Gastrocnemius medialis (tissue), 4 donors: ENCODE measurements around the gene OR2J1. TPM values are rescaled to one million over a fixed set of nuclear protein-coding genes. Genes with fewer than 3 reads are reported as not detected.
"Not testable (repeated sequence)": the region's sequence is repeated elsewhere in the genome, so short reads cannot be mapped to it uniquely, and the experiment has no call there.

Experiments
- ATAC-seq, 2 donors: fragments of 150-250 bp; one replicate each; pipeline ENCODE4 v1.9.1; 2016
- DNase-seq, 2 donors: peaks; one replicate each; pipeline ENCODE4 v3.0.0-alpha.2; 2019
- H3K27ac ChIP-seq, 4 donors: fragments of 200-600 bp; sonication (generic); 1 replicate in 1 of 4; 2 replicates in 3 of 4; pipeline ENCODE4 v1.5.1; 2016 to 2018; ENCODE audit warnings: mild to moderate bottlenecking in 2 of 4, moderate library complexity in 1 of 4
- H3K27me3 ChIP-seq, 3 donors: fragments of 200-600 bp; sonication (generic) in 2 of 3; 1 replicate in 1 of 3; 2 replicates in 2 of 3; pipeline versions ENCODE4 v1.5.1 to v1.6.0; 2016 to 2019; ENCODE audit warnings: mild to moderate bottlenecking in 1 of 3, moderate library complexity in 1 of 3
- H3K36me3 ChIP-seq, 2 donors: fragments of 200-600 bp; sonication (generic) in 1 of 2; one replicate each; pipeline ENCODE4 v1.5.1; 2017 to 2018
- H3K4me1 ChIP-seq, 2 donors: fragments of 200-600 bp; sonication (generic) in 1 of 2; one replicate each; pipeline ENCODE4 v1.5.1; 2016 to 2017; ENCODE audit warnings: mild to moderate bottlenecking in 2 of 2
- H3K4me3 ChIP-seq, 4 donors: fragments of 200-600 bp; sonication (generic) in 3 of 4; 1 replicate in 1 of 4; 2 replicates in 3 of 4; pipeline ENCODE4 v1.5.1; 2016 to 2019; ENCODE audit warnings: mild to moderate bottlenecking in 2 of 4
- H3K9me3 ChIP-seq, 3 donors: fragments of 200-600 bp; sonication (generic) in 2 of 3; 1 replicate in 1 of 3; 2 replicates in 2 of 3; pipeline ENCODE4 v1.5.1; 2016 to 2019
- POLR2A ChIP-seq, 2 donors: fragments of 450-650 bp; IDR thresholded peaks; one replicate each; pipeline ENCODE4 v1.6.1; 2017; ENCODE audit warnings: antibody characterized with exemption in 2 of 2, mild to moderate bottlenecking in 2 of 2, moderate library complexity in 2 of 2
- in situ Hi-C, 4 donors: fragments of 200-750 bp; cut with MboI; loops; one replicate each; pipeline versions ENCODE4 v1.15.0 to v1.8.0; 2017; ENCODE audit warnings: low sequenced_read_pairs in 4 of 4
- intact Hi-C: fragments of 100-400 bp; cut with DNase I; formaldehyde crosslinking; loops from one replicate; pipeline ENCODE4 v1.15.1; 2023; ENCODE audit warnings: low total_unique reads
- total RNA-seq, 4 donors: library from RNA; depleted of rRNA; stranded (reverse); fragments of >200 nt; gene quantifications; one replicate each; pipeline versions ENCODE4 v1.1.0 to v1.2.3, GENCODE V29; 2016
- TF ChIP-seq, protein P1 (sequence below), 5 experiments: fragments of 450-650 bp in 3 of 5; fragments of 200-600 bp in 2 of 5; sonication (generic) in 2 of 5; IDR thresholded peaks in 4 of 5; conservative IDR thresholded peaks in 1 of 5; 1 replicate in 4 of 5; 2 replicates in 1 of 5; pipeline ENCODE4 v1.5.1; 2016 to 2019; ENCODE audit warnings: antibody characterized with exemption in 5 of 5, mild to moderate bottlenecking in 3 of 5, moderate library complexity in 3 of 5

Gene OR2J1
- total RNA-seq, 4 donors from 2014 or later: not detected

DNA sequence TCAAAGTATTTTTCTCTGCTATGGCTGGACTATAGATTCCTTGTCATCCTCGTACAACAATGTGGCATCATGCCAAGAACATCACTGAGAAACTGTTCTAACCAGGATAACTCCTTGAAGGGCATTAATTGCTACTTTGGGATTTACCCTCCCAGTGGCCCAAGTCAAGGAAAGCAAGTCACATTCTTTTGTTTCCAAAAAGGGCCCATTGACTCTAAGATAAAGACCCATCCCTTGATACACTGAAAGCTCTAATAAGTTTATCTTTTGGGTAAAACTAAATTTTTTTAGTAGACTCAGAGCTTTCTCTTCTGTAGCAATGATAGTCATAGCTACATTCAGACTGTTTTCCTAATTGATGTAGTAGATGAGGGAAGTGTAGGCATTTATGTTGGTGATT lies 8.5 kb downstream of the OR2J1 start, which contains the start of gene OR2J3:
Gene OR2J3 (plus strand): TSS at position 301 of the 400 bp plus-strand sequence. CDS start 3,833 bp downstream, outside the sequence.
- ATAC-seq (no peak), DNase-seq (no peak)
- TF ChIP-seq, protein P1, sequence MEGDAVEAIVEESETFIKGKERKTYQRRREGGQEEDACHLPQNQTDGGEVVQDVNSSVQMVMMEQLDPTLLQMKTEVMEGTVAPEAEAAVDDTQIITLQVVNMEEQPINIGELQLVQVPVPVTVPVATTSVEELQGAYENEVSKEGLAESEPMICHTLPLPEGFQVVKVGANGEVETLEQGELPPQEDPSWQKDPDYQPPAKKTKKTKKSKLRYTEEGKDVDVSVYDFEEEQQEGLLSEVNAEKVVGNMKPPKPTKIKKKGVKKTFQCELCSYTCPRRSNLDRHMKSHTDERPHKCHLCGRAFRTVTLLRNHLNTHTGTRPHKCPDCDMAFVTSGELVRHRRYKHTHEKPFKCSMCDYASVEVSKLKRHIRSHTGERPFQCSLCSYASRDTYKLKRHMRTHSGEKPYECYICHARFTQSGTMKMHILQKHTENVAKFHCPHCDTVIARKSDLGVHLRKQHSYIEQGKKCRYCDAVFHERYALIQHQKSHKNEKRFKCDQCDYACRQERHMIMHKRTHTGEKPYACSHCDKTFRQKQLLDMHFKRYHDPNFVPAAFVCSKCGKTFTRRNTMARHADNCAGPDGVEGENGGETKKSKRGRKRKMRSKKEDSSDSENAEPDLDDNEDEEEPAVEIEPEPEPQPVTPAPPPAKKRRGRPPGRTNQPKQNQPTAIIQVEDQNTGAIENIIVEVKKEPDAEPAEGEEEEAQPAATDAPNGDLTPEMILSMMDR (IDR thresholded peaks at IDR 0.05 in 4 of 5, conservative IDR thresholded peaks at IDR 0.05 in 1 of 5): no peak
- TF ChIP-seq POLR2A (IDR thresholded peaks at IDR 0.05): no peak
- Histone ChIP-seq H3K27me3 (no peaks in the 10 kb centered on the region), H3K27ac (no peak within 1 kb of the TSS), H3K4me3 (no peak within 1 kb of the TSS), H3K4me1 (no peaks in the 10 kb centered on the region), H3K9me3 (no peaks in the 10 kb centered on the region), H3K36me3 (no peaks in the 10 kb centered on the region)
- in situ Hi-C loops: no loop called here
- intact Hi-C loops: no loop called here

DNA sequence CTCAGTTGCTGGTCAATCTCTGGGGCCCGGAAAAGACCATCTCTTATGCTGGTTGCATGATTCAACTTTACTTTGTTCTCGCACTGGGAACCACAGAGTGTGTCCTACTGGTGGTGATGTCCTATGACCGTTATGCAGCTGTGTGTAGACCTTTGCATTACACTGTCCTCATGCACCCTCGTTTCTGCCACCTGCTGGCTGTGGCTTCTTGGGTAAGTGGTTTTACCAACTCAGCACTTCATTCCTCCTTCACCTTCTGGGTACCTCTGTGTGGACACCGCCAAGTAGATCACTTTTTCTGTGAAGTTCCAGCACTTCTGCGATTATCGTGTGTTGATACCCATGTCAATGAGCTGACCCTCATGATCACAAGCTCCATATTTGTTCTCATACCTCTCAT lies 12.8 kb downstream of the OR2J1 start:
- intact Hi-C loops (no loop called here), in situ Hi-C loops (no loop called here)
- no peak overlapping the region for H3K4me3 ChIP-seq
- H3K4me1 ChIP-seq: no peaks in the 10 kb centered on the region
- no peaks in the 10 kb centered on the region for H3K9me3 ChIP-seq
- no peaks in the 10 kb centered on the region for H3K36me3 ChIP-seq
- H3K27ac ChIP-seq: no peak overlapping the region
- H3K27me3 ChIP-seq: no peaks in the 10 kb centered on the region
- no peak for ATAC-seq
- DNase-seq: no peak
- TF ChIP-seq POLR2A (IDR thresholded peaks at IDR 0.05): no peak
- TF ChIP-seq, protein P1 (IDR thresholded peaks at IDR 0.05 in 4 of 5, conservative IDR thresholded peaks at IDR 0.05 in 1 of 5): no peak

DNA sequence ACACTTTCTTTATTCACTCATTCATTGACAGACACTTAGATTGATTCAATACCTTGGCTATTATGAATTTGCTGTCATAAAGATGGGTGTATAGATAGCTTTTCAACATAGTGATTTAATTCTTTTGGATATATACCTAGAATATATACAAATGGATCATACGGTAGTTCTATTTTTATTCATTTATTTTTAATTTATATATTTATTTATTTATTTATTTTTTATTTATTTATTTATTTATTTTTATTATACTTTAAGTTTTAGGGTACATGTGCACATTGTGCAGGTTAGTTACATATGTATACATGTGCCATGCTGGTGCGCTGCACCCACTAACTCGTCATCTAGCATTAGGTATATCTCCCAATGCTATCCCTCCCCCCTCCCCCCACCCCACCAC lies 15.7 kb downstream of the OR2J1 start:
- H3K36me3 ChIP-seq, H3K27me3 ChIP-seq, DNase-seq, in situ Hi-C loops, ATAC-seq, H3K9me3 ChIP-seq, H3K27ac ChIP-seq, H3K4me3 ChIP-seq, intact Hi-C loops, H3K4me1 ChIP-seq: not testable (repeated sequence)

DNA sequence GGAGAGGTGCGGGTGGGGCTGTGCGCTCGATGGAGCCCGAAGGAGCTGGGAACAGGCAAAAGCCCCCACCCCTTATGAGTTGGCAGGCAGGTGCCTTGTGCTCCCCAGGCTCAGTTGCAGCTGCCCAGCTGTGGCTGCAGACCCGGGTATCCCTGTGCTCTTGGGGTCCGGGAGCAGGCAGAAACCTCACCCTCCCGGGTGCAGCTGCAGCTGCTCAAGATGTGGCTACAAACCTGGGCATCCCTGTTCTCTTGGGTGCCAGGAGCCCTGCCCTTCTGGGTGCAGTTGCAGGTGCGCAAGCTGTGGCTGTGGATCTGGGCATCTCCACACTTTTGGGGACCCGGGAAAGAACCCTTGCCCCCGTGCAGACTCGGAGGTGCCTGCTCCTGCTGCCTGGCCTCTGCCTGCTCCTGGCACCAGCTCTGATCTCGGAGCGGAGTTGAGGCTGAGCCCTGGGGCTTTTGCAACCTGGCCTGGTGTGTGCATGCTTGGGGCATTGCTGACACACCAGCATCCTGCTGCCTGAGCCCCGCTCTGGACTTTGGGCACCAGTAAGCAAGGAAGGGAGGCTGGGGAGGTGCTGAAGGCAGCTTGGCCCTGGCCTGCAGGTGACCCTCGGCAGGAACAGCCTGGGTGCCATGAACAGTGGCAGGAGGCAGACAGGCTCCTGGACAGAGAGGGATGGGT lies 30.2 kb downstream of the OR2J1 start:
- no peak for DNase-seq
- intact Hi-C loops (no loop called here), in situ Hi-C loops (no loop called here)
- H3K9me3 ChIP-seq: no peaks in the 10 kb centered on the region
- no peaks in the 10 kb centered on the region for H3K36me3 ChIP-seq
- H3K27ac ChIP-seq: no peak overlapping the region
- ATAC-seq: no peak
- TF ChIP-seq, protein P1 (IDR thresholded peaks at IDR 0.05 in 4 of 5, conservative IDR thresholded peaks at IDR 0.05 in 1 of 5): no peak
- H3K4me3 ChIP-seq: no peak overlapping the region
- H3K27me3 ChIP-seq: no peaks in the 10 kb centered on the region
- H3K4me1 ChIP-seq: no peaks in the 10 kb centered on the region

DNA sequence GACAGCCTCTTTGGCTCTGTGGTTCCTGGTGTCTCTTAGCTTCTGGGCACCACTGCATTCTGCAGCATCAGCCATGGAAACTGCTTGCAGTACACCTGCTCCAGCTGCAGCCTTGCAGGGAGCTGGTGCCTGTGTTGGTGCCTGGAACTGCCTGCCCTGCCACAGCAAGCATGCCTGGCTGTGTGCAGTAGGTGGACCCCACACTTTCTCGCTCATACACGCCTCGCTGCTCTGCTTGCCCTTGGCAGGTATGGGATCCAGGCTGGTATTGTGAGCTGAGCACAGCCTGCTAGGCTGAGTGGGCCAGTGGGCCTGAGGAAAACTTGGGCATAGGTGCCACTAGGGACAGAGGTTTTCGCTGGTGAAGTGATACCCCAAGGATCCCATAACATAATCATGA lies 31.4 kb downstream of the OR2J1 start:
- Histone ChIP-seq H3K27me3 (no peaks in the 10 kb centered on the region), H3K4me3 (no peak overlapping the region), H3K9me3 (no peaks in the 10 kb centered on the region), H3K4me1 (no peaks in the 10 kb centered on the region), H3K27ac (no peak overlapping the region), H3K36me3 (no peaks in the 10 kb centered on the region)
- in situ Hi-C loops: no loop called here
- DNase-seq (no peak), ATAC-seq (no peak)
- intact Hi-C loops: no loop called here
- TF ChIP-seq, protein P1 (IDR thresholded peaks at IDR 0.05 in 4 of 5, conservative IDR thresholded peaks at IDR 0.05 in 1 of 5): no peak
- TF ChIP-seq POLR2A (IDR thresholded peaks at IDR 0.05): no peak
